Retina (tissue), 1 donor: ENCODE results near the gene ZNF260.
"Not testable (repeated sequence)": the region's sequence is repeated elsewhere in the genome, so short reads cannot be mapped to it uniquely, and the experiment has no call there.

Source experiments
- DNase-seq: peaks from one replicate; pipeline ENCODE4 v3.0.0-alpha.2; 2016

The ZNF260 gene

DNA sequence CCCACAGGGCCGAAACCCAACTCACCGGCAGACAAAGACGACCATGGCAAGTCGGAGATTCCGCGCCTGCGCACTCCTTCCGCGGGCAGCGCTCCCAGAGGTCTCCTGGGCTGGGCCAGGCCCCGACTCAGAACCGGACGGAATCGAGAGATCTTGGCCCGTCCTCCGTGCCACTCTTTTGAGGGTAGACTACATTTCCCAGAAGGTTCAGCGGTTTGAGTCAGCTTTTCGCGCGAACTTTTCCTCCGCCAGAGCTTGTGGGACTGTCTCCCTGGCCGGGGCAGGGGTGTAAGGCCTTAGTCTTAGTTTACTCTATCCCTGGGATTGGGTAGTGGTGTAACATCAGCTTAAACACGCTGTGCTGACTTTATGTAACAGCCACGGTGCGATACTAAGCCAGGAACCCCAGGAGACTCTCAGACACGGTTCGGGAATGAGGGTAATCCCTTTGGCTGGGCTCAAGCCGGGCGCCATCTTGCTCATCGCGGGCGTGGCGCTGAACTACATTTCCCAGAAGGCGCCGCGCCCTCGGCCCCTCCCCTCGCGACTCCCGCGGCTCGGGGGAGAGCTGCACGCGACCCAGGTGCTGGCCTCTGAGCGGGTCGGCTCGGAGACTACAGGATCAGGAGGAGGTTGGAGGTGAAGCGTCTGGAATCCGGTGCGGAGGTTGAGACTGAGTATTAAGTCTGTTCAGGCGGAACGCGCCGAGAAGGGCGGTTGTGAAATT, at the start of gene ZNF260:
Gene ZNF260 (minus strand): TSS at position 78 of the 727 bp plus-strand sequence. CDS start 13,033 bp downstream, outside the sequence.
- DNase-seq, result peak; percentile 99

DNA sequence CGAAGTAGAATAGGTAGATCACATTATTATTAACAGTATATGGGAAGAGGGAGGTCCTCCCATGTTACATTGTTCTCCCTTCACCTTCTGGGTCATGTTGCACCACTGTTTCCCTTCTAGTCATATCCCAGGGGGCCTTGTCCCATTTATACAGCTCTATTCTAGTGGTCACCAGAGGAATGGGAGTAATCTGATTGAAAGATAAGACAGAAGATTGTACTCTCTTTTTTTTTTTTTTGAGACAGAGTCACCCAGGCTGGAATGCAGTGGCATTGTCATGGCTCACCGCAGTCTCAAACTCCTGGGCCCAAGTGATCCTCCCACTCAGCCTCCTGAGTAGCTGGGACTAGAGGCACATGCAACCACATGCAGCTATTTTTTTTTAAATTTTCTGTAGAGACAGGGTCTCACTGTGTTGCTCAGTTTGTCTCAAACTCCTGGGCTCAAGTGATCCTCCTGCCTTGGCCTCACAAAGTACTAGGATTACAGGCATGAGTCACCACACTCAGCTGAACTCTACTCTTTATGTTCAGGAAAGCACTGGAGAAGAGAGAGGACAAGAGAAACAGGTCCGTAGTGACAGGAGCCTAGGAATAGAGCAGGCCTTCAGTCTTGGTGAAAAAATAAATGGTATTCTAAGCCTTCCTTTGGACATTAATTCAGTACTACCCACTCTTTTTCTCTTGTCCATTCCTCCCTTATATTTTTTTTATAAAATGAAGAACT, 49.4 kb upstream of the ZNF260 start:
- DNase-seq, result no peak

DNA sequence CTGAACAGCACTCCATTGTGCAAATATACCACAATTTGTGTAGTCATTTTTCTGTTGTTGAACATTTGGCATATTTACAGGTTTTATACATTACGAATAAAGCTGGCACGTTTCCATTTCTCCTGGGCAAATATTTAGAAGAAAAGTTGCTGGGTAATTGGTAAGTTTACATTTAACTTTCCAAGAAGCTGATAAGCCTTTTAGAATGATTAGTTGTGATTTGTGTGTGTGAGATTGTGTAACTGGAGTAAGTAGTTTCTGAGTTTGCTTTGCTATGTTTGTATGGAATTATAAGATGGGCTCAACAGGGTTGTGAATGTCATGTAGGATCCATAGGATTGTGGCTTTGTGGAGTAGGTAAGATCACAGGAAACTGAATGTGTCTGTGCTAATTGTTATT, 46.7 kb upstream of the ZNF260 start:
- DNase-seq, result no peak

DNA sequence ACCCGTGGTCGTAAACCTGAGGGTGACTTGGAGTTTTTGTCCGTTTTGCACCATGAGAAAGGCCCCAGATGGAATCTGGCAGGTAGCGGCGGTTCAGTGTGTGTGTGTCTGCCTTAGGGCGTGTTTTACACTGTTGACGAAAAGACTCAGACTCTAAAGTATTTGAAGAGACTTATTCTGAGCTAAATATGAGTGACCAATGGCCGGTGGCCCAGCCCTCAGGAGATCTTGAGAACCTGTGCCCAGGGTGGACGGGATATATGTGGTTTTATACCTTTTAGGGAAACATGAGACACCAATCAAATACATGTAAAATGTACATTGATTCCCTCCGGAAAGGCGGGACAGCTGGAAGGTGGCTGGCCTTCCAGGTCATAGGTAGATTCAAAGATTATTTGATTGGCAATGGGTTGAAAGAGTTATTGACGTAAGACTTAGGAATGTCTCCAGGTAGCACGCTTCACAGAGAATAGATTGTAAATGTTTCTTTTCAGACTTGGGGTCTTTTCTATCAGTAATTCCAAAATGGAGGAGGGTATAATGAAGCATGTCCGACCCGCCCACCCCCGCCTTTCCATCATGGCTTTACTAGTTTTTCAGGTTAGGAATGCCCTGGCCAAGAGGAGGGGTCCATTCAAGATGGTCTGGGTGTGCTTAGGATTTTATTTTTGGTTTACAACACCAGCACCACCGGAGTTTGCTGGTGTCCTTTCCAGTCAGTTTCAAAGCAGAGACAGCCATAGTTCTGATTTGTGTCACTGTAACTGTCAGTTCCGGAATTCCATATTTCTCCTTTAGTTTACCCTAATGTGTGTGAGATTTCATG, 46.0 kb upstream of the ZNF260 start:
- DNase-seq, result no peak

DNA sequence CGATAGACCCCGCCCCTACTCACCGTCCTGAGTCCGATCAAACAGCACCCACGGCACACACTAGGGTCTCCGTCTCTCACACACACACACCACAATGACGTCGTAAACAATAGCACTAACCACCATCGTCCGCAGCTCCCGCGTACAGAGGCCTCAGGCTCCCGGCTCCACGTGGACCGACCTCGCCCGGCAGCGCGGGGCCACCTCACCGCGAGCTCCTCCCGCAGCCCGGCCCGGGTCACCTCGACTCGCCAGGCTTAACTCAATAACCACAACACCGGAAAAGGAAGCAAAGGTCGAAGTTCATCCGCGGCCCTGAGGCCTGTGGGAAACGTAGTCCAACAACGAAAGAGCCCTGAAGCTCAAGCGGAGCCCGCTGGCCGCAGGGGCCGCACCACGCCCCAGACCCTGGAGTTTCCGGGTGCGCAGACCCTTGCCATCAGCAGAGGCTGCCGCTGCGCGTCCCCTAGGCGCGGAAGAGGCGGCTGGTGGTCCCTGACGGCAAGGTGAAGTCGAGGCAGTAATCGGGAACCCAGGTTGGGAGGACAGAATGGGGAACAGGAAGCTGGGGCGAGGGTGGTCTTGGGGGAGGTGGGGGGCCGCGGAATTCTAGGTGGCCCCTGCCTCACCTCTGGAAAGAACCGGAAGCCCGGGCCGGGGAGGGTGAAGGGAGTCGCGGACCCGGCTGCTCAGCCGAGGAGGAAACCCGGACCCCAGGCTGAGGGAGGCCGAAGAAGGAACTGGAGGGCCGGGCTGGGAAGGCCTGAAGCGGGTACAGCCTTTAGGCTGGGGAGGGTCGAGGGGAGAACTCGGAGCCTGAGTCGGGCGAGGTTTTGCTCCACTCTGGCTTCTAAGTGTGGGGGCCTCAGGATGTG, 45.2 kb upstream of the ZNF260 start, which contains the start of gene ZNF529:
Gene ZNF529 (minus strand): TSS at position 273 of the 875 bp plus-strand sequence. CDS start 946 bp downstream, outside the sequence.
- DNase-seq, result peak; percentile 98

DNA sequence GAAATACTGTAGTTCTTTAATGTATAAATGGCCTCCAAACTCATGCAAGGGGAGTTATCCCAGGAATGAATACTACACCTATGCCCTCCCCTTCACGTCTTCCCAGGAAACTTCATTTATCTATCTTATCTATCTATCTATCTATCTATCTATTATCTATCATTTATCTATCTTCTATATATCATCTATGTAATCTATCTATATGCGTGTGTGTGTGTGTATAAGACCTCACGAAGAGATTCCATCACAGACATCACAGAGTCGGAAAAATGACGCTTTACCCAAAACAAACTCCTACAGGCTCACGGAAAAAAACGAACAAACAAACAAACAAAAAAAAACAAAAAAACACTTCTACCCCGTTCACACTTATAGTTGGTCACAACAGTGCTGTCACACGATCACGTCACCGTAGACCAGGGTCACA, 44.5 kb upstream of the ZNF260 start:
- DNase-seq, result no peak

DNA sequence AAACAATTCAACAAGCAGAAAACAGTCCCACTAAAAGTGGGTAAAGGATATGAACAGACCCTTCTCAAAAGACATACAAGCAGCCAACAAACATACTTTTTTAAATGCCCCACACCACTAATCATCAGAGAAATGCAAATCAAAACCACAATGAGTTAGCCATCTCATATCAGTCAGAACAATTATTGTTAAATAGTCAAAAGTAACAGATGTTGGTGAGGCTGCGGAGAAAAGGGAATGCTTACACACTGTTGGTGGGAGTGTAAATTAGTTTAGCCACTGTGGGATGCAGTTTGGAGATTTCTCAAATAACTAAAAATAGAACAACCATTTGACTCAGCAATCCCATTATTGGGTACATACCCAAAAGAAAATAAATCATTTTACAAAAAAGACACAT, 36.3 kb upstream of the ZNF260 start:
- no peak for DNase-seq

DNA sequence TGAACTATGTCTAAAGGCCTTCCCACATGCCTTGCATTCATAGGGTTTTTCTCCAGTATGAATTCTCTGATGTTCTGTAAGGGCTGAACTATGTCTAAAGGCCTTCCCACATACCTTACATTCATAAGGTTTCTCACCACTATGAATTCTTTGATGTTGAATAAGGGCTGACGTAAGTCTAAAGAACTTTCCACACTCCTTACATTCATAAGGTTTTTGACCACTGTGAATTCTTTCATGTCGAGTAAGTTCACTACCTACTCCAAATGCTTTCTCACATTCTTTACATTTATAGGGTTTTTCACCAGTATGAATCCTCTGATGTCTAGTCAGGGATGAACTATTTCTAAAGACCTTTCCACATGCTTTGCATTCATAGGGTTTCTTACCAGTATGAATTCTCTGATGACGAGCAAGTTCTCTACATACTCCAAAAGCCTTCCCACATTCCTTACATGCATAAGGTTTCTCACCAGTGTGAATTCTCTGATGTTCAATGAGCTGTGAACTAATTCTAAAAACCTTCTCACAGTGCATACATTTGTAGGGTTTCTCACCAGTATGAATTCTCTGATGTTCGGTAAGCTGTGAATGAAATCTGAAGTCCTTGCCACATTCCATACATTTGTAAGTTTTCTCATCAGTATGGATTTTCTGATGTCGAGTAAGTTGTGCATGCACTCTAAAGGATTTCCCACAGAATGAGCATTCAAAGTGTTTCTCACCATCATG, 19.1 kb upstream of the ZNF260 start:
- no peak for DNase-seq

DNA sequence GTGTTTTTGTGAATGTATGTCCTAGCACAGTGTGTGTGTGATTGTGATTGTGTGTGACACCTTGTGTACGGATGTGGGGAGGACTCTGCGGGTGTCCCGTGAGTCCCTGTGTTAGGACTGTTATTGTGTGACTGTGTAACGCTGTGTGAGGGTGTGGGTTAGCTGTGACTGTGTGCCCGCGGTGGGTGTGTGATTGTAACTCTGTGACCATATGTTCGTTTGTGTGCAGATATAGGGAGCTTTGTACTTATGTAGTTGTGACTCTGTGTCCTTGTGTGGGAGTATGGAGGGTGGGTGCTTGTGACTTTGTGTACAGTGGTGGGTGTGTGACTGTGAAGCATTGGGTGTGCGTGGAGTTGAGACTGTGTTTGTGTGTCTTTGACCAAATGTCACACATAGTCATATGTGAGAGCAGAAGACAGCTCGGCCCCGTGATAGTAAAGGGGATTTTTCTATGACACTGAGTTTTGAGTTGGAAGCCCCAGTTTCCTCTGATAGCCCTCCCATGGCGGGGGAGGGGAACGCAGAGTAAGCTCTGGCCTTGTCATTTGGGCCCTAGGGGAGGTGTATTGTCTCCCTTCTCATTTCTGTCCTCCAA, 949 bp upstream of the ZNF260 start:
- DNase-seq, result no peak

DNA sequence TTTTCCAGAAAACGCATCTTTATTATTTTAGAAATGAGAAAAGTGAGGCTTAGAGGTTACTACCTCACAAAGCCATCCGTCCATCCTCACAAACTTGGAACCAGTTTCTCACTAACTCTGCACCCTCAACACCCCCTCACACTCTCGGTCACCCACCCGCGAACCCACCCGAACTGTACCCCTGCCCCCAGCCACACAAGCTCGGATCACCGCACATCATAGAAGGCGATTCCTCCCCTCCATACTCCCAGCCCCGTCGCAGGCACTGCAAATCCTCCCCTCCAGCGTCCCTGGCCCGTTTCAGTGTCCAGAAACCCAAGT, 238 bp downstream of the ZNF260 start:
- no peak for DNase-seq

DNA sequence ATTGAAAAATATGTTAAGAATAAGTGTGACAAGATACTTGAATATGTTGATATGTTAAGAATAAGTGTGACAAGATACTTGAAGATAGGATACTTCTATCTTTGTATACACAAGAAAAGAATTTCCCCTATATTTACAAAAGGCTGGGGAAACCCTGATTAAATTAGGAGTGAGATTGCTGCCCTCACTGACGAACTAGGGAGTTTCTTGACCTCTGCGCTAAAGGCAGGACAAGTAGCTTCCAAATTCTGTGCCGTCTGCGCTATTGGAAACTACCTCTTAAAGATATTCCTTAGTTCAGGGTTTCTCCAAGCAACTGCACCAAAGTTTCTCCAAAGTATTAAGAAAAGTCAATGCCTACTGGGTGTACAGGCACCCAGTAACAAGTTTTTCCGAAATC, 730 bp downstream of the ZNF260 start:
- peak; percentile 13 for DNase-seq

DNA sequence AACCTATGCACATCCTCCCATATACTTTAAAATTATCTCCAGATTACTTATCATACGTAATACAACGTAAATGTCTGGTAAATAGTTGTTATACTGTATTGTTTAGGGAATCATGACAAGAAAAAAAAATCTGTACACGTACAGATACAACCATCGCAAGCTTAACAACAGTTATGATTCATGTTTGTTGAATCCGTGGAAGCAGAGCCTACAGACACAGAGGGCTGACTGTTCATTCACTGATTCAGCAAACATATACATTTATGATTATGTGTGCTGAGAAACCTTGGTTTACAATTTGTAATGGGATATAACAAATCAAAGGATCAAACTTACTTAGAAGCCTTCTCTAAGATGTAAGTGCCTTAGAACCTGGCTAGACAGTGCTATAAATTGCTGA, 1.5 kb downstream of the ZNF260 start:
- no peak for DNase-seq

DNA sequence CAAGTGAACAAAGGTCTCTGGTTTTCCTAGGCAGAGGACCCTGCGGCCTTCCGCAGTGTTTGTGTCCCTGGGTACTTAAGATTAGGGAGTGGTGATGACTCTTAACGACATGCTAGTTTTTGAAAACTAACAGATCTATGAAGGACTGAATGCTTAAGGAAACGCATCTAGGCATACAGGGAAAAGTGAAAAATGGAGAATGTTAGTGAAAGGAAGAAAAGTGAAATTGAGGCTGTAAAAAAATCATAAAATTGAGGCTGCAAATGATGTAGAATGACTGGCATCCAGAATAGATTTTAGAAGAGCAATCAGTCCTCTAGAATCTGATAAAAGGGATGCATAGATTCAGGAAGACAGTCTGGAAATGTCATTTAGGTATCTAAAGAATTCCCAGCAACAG, 3.5 kb downstream of the ZNF260 start:
- no peak for DNase-seq

DNA sequence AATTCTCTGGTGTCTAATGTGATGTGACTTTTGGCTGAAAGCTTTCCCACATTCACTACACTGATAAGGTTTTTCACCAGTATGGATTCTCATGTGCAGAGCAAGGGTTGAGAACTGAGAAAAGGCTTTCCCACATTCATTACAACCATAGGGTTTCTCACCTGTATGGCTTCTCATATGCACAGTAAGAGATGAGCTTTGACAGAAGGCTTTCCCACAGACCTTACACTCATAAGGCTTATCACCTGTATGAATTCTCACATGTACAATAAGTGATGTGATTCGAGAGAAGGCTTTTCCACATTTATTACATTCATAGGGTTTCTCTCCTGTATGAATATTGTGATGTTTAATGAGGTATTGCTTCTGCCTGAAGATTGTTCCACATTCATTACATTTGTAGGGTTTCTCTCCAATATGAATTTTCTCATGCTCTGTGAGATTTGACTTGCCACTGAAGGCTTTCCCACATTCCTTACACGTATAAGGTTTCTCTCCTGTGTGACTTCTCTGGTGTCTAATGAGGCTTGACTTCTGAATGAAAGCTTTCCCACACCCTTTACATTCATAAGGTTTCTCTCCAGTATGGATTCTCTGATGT, 14.0 kb downstream of the ZNF260 start:
- DNase-seq, result no peak

DNA sequence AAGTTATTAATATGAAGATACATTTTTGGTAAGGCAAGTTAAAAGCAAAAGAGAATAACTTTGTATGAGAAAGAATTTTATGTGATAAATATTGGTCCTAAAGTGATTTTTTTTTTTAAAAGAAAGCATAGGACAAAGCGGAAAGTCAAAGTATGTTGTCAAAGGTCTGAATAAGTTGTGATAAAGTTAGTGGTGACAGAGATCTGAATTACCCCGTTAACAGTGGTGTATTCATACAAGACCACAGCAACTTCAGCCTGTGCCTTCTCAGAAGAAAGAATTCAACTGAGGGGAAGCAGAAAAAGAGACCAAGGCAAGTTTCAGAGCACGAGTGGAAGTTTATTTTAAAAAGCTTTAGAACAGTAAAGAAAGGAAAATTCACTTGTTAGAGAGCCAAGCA, 19.7 kb downstream of the ZNF260 start:
- no peak for DNase-seq

DNA sequence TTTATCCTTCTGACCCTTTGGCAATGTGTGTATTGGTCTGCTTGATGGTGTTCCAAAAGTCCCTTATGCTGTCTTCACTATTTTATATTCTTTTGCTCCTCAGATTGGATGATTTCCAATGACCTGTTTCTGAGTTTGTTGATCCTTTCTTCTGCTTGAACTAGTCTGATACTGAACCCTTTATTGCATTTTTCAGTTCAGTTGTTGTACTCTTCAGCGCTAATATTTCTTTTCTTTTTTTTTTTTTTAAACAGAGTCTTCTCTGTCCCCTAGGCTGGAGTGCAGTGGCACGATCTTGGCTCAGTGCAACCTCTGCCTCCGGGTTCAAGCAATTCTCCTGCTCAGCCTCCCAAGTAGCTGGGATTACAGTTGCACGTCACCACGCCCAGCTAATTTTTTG, 26.1 kb downstream of the ZNF260 start:
- DNase-seq, result no peak

DNA sequence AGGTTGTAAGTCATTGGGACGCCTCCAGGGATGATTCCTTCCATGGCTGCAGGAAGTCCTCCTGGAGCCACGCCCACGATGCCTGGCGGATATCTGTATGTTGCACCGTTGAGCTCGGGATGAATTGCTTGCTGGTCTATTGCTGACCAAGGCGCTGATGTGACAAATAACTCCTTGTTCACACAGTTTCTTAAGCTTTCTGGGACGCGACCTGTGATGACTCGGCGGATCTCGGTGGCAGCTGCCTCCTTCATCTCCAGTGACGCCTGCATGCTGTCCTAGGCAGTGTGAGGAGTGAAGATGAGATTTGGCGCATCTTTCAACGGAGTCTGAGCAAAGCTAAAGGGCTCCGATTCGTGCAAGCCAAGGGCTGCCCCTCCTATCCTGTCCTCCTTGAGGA, 31.1 kb downstream of the ZNF260 start:
- DNase-seq, result no peak

DNA sequence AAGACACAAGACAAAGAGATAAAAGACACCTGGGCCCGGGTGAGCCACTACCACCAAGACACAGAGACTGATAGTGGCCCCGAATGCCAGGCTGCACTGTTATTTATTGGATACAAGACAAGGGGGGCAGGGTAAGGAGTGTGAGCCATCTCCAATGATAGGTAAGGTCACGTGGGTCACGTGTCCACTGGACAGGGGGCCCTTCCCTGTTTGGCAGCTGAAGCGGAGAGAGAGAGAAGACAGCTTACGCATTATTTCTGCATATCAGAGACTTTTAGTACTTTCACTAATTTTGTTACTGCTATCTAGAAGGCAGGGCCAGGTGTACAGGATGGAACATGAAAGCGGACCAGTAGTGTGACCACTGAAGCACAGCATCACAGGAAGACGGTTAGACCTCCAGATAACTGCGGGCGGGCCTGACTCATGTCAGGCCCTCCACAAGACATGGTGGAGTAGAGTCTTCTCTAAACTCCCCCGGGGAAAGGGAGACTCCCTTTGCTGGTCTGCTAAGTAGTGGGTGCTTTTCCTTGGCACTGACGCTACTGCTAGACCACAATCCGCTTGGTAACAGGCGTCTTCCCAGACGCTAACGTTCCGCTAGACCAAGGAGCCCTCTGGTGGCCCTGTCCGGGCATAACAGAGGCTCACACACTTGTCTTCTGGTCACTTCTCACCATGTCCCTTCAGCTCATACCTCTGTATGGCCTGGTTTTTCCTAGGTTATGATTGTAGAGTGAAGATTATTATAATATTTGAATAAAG, 35.2 kb downstream of the ZNF260 start:
- DNase-seq, result not testable (repeated sequence)

DNA sequence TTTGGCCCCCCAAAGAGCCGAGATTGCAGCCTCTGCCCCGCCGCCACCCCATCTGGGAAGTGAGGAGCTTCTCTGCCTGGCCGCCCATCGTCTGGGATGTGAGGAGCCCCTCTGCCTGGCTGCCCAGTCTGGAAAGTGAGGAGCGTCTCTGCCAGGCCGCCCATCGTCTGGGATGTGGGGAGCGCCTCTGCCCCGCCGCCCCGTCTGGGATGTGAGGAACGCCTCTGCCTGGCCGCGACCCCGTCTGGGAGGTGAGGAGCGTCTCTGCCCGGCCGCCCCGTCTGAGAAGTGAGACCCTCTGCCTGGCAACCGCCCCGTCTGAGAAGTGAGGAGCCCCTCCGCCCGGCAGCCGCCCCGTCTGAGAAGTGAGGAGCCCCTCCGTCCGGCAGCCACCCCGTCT, 37.2 kb downstream of the ZNF260 start:
- not testable (repeated sequence) for DNase-seq

DNA sequence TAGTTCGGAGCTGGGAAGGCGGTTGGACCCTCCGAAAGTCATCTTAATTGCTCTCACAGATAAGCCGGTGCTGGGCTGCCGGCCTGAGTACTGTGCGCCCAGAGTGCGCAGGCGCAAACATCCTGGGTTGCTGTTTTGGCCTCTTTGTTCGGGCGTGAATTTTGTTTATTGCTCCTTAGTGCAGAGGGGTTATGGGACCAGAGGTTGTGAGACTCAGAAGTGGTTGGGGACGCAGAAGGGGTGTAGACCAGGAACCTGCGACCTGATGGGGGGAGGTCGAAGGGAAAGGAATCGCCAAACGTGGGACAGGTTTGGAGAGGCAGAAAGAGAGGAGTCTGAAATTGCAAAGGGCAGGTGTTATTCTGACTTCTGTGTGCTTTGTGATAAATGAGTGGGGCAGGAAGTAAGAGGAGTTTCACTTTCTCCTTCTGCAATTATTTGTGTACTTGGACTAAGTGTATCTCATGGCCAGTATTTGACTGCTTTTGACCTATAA, 38.1 kb downstream of the ZNF260 start:
- DNase-seq, result no peak
